NCI-H1092 treated with DMSO at 0.1 percent for 48 hours (cell line): ENCODE measurements around the gene COL19A1.

Experiments used
- DNase-seq: peaks from one replicate; lab custom pipeline; 2025; lab: John Stamatoyannopoulos, UW

The COL19A1 gene

GRCh38 chr6:70060680-70061079 is 194.3 kb downstream of the COL19A1 start:
- DNase-seq = no peak

DNA sequence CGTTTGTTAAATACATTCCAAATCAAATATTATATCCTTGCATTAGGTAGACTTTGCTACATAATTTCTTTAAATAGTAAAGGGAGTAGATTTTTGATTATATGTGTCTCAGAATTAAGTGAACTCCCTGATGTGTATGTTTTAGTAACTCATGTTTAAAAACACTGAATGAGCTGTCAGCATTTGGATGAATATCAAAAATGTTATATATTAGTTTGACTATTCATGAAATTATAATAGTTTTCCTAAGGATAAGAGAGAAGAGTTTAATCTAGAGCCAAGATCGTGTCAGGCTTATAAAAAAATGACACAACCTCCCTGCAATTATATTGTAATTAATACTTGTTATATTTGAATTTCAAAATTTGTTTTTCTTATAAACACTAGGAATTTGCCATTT is 195.2 kb downstream of the COL19A1 start:
- DNase-seq = no peak

- DNase-seq = no peak
Measured at GRCh38 chr6:70062010-70062409, 195.7 kb downstream of the COL19A1 start.

GRCh38 chr6:70072540-70073179 is 206.3 kb downstream of the COL19A1 start:
- no peak for DNase-seq

- no peak for DNase-seq
Measured at GRCh38 chr6:70073637-70074036, 207.3 kb downstream of the COL19A1 start.

GRCh38 chr6:70079241-70079640 is 212.9 kb downstream of the COL19A1 start:
- no peak for DNase-seq

DNA sequence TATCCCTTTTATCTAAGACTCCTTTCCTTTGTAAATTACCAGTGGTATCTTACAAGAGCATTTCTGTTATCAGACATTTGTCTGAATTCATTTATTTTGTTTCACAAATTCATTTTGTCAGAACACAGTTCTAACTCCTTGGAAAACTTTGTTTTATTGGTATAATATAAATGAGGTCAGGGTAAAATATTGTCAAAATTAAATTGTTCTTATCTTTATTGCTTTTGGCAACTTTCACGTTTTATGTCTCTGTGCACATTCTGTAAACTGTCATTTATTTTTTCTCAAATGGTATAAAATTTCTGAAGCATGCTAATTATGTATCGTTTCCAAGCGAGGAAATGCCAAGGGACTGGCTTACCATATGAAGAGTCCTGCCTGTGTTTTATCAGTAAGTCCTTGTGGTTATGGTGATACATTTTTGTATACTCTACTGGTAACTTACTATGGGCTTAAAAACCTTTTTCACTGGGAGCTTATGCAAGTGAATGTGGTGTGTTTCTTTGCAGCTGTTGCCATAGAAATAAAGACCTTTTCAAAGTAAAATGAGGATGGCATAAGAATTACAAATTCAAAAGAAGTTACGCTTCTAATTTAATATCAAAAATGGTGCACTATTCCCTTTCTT is 214.2 kb downstream of the COL19A1 start:
- no peak for DNase-seq

DNA sequence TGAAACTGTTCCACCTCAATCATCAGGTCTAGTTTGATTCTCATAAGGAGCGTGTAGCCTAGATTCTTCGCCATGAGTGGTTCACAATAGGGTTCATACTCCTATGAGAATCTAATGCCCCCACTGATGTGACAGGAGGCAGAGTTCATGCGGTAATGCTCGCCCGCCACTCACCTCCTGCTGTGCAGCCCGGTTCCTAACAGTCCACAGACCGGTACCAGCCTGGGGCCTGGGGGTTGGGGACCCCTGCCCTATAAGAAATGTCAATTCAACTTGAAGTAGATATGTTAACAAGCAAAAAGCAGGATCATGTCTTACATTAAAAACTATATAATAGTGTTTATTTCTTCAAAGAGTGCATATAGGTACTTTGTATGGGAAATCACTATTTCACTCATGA is 216.5 kb downstream of the COL19A1 start:
- DNase-seq = no peak

- no peak for DNase-seq
Measured at GRCh38 chr6:70086806-70087205, 220.4 kb downstream of the COL19A1 start.

- DNase-seq = no peak
Measured at GRCh38 chr6:70094156-70094555, 227.8 kb downstream of the COL19A1 start.

DNA sequence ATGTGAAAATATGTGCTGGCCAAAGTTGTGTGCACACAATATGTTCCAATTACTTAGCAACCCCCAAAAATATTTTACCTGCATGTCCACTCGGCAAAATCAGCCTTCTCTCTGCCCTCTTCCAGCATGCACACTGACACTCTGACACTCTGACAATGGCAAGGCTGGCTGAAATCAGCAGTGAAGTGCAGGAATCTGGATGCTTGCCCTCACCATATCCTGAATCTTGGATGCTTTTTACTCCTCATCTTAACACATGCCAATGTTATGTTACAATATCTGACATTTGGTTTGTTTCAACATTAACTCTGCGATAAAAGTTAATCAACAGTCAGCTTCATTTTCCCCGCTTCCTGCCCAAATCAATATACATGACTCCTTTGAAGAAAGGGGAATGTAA is 233.4 kb downstream of the COL19A1 start:
- no peak for DNase-seq

- DNase-seq = no peak
Measured at GRCh38 chr6:70103798-70104197, 237.4 kb downstream of the COL19A1 start.

- no peak for DNase-seq
Measured at GRCh38 chr6:70107852-70108629, 241.7 kb downstream of the COL19A1 start.

DNA sequence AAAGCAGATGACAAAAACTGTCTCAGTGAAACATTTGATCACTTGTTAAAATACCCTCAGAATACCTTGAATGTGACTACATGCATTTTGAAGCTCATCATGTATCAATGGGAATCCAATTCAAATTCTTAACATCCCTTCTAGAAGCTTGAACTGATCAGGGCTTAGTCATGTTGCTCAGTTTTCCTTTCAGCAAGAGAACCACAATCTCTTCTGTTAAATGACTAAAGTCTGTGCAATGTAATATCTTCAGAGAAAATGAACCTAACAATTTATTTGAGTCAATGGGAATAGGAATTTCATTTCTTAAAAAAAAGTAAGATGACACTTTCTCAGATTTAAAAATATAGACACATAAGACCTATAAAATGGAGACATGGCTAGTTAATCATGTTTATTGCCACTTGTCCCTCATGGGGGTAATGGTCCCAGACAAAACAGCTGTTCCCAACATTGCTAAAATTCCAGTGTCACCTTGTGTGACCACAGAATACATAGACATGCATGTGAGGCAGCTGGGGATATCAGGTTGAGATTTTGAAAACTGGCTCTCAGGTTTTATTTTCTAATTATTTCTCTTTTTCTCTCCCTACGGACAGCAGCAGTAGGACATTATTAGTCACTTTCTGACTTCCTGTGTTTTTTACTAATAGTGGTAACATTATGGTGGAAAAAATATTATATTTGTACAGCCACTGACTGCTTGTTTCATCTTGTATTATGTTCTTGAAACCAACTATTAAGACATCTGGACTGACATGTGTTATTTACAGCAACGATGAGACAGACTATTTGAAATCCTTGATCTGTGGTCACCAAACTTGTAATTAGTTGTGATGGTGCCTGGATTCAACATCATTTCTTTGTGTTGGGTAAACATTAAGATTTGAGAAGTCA is 244.0 kb downstream of the COL19A1 start:
- DNase-seq = no peak

- no peak for DNase-seq
Measured at GRCh38 chr6:70111737-70112136, 245.4 kb downstream of the COL19A1 start.

DNA sequence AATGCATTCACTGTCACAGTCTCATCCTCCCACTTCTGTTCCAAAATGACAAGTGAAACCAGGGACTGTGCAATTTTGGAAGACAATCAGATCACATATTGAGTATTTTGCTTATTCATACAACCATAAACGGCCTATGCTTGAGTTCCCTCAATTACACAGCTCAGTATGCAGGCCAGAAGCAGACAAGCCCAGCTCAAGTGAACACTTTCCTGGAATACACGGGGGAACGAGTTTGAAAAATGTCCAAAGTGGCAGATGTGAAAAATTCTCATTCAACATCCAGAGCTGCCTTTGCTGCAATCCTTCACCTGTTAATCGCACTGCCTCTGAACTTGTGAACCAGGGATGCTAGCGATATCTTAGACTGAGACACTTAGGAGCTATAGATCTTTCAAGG is 246.4 kb downstream of the COL19A1 start:
- no peak for DNase-seq

DNA sequence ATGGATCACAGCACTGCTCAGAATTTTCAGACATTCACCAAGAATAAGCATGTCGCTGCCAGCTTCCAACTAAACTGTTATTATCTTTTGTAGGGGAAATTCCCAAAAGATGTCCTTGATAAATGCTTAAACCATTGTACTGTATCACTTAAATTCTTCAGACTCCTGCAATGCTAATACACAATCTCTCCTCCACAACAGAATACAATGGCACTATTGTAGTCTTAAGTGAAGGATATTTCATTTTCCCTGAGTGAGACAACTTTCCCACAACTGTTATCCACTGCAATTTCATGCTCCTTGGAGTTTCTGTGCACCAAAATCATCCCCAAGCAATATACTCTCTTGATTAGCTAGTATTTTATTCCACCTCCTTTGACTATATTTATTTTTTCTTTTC is 246.8 kb downstream of the COL19A1 start:
- no peak for DNase-seq

DNA sequence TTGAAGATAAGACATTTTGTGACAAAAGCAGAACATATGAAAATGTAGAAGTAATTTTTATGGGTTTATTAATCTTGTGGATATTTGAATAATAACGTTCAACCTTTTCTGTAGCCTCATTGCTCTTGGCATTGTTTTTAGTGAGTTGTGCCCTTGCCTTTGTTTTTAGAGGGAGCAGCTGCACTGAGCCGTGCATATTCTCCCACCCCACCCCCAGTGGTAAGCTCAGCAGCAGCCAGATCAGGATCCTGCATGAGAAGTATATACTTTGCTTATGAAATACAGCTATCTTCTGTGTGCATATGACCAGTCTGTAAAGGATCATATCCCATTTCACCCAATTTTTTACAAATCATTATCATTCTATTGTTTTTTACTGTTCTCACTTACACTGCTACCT is 252.3 kb downstream of the COL19A1 start:
- no peak for DNase-seq

- DNase-seq = no peak
Measured at GRCh38 chr6:70119218-70119835, 253.0 kb downstream of the COL19A1 start.

GRCh38 chr6:70124443-70124842 is 258.1 kb downstream of the COL19A1 start:
- no peak for DNase-seq

DNA sequence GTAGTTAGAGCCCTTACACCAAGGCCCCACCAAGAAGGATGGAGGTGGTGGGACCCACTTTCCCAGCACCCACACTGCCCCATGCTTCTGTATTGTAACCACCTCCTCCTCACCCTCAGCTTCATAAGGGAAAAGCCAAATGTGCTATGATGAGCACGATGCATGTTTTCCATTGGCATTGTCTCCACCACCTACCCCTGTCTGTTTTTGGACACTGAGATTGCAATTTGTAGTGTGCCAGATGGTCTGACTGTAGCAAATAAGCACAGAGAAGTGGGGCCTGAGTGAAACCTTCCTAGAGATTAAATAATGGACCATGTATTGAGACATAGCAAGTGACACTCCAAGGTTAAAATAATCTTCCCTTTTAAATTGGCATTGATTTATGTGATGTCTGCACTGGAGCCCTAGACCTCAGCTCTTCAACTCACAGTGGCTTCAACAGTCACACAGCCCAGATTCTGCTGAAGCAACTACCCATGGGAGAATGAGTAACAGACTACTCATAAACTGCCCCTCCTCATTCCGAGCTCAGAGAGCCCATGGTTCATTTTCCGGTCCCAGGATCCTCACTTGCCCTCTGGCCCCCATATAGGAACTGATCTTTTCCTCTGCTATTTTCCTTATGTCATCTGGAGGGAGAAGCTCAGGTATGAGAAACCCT is 258.7 kb downstream of the COL19A1 start:
- no peak for DNase-seq
